Hematopoietic multipotent progenitor cell treated with erythropoietin and hydrocortisone succinate and interleukin-3 and kit ligand, for 15 days (in vitro differentiated cells): ENCODE data around the gene IGF1.
"Not testable (repeated sequence)": the region's sequence is repeated elsewhere in the genome, so short reads cannot be mapped to it uniquely, and the experiment has no call there.

Experiments used
- DNase-seq: peaks from one replicate; pipeline ENCODE4 v3.0.0-alpha.2; 2015; ENCODE audit warnings: low spot score

Gene IGF1

GRCh38 chr12:102379346-102380162, 100.8 kb downstream of the IGF1 start:
- DNase-seq, result no peak

DNA sequence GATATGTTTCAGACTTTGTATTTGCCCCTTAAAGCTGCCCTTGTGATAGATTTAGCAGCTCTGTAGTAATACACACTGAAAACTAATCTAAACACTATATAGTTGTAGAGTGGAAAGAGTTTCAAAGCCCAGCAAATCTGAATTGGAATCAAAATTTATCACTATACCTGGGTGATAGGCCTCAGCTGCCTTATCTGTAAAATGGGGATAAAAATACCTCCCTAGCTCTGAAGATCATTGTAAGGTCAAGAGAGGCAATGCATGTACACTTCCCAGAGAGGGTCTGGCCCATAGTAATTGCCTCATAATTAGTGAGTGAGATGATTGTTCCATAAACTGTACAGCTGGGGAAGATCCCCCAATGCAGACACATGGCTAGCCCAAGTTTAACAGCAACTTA, 103.6 kb downstream of the IGF1 start:
- DNase-seq, result no peak

GRCh38 chr12:102376181-102376747, 104.1 kb downstream of the IGF1 start:
- DNase-seq, result no peak

DNA sequence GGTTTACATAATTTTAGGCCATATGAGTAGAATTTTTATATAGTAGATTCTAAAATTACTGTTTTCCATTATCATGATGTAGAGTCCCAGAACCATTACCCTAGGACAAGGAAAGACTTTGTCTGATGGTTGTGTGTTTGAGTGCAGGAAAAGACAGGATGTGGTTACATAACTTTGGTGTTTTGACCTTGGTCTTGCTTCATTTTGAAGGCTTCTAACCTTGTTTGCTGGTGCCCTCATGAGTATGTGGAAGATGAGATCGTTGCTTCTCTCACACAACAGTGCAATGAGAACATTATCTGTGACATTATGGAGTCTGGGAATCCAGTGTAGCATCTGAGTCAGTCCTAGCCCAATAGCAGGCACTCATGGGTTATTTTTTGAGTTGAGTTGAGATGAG, 106.2 kb downstream of the IGF1 start:
- DNase-seq, result no peak

- DNase-seq, result no peak
These were observed 108.3 kb downstream of the IGF1 start for GRCh38 chr12:102372087-102372486.

DNA sequence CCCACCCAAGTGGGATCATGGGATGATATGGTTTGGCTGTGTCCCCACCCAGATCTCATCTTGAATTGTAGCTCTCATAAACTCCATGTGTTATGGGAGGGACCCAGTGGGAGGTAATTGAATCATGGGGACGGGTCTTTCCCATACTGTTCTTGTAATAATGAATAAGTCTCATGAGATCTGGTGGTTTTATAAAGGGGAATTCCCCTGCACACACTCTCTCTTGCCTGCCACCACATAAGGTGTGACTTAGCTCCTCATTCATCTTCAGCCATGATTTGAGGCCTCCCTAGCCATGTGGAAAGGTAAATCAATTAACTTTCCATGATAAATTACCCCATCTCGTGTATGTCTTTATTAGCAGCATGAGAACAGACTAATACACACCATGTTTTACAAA, 109.2 kb downstream of the IGF1 start:
- DNase-seq, result no peak

DNA sequence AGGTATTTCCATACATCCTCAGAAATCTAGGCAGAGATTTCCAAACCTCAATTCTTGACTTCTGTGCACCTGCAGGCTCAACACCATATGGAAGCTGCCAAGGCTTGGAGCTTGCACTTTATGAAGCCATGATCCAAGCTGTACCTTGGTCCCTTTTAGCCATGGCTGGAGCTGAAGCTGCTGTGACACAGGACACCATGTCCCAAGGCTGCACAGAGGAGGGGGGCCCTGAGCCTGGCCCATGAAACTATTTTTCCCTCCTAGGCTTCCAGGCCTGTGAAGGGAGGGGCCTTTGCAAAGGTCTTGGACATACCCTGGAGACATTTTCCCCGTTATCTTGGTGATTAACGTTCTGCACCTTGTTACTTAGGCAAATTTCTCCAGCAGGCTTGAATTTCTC, 110.5 kb downstream of the IGF1 start:
- no peak for DNase-seq

GRCh38 chr12:102365365-102365764, 115.0 kb downstream of the IGF1 start:
- no peak for DNase-seq

GRCh38 chr12:102364709-102365108, 115.7 kb downstream of the IGF1 start:
- DNase-seq, result no peak

DNA sequence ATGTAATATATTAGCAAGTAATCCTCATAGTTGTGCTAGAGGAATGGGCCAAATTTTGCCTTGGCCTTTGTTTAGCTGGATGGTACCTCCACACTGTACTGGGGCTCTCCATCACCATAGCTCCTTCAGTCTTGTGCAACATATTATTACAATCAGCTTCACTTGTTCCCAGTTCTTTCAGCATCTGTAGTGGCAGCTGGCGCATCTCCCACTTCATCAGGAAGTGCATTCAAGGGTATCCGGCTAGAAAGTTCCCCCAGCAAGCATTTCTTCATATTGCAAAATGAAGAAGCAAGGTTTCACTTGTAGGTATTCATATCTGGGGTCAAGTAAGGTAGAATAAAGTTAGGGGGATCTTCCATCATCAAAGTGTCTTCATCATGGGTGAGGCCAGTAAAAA, 123.7 kb downstream of the IGF1 start:
- DNase-seq, result no peak

GRCh38 chr12:102354281-102354680, 126.1 kb downstream of the IGF1 start:
- not testable (repeated sequence) for DNase-seq

DNA sequence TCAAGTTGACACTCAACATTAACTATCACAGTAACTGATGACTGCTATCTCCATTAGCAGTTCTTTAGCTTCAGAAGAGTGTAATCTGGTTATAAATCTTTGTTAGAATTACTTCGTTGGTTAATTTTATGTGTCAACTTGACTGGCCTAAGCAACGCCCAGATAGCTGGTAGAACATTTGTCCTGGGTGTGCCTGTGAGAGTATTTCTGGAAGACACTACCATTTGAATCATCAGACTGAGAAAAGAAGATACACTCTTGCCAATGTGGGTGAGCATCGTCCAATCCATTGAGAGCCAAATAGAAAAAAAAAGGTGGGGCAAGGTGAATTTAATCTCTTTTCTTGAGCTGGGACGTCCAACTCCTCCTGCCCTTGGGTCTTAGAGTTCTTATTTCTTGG, 129.0 kb downstream of the IGF1 start:
- no peak for DNase-seq

DNA sequence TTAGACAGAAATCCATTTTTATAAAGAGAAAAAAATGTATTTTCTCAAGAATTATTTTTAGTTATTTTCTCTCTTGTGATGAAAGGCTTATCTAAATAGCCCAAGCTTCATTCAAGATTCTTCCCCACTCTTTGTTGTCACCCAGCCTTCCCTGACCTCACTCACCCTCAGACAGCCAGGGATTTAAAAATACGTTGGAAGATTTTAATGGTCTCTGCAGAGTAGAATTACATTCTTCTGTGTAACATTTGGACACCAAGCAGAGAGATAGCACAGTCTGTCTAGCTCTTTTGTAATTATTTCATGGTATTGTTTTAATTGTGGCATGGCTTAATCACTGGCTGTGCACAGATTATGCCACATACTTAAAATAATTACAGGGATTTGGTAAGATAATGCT, 130.3 kb downstream of the IGF1 start:
- no peak for DNase-seq

DNA sequence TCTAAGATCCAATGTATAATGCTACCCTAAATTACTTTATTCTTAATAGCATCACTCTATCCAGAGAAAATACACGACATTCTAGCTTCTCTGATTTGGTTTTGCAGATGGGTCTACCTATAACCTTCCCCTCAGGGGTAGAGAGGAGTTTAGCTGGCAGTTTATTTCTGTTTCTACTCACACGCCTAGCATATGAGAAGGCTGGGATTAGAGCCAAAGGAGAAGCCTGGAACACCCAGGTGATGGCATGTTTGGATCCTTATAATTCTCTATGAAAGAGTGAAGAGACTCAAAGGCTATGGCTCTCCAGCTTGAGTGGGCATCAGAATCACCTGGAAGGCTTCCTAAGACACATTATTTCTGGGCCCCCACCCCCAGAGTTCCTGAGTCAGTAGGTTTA, 131.3 kb downstream of the IGF1 start:
- DNase-seq, result no peak

DNA sequence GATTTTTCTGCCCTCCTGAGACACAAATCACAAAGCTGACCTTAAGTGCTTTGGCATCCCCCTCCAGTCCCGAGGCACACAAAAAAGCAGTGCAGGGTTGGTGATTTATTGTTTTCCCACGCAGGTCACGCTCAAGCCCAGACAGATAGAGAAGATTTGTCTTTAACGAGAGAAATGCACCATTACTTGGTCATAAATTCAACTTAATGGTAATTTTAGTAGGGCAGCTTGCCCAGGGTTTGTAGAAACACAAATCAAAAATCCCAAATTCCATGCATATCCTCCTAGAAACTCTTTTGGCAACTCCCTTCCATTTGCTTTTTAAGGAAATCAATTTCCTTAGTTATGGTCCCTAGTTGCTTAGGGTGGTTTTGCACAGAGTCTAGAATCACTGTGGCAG, 132.6 kb downstream of the IGF1 start:
- no peak for DNase-seq
